Tibial artery (tissue), 4 donors: ENCODE results near the gene ALDH1L1.
A peak's percentile ranks its signal among the peaks of the same experiment; 100 is the strongest.

Source experiments
- DNase-seq, 2 donors: peaks; one replicate each; pipeline ENCODE4 v3.0.0-alpha.2; 2019
- H3K27ac ChIP-seq, 2 donors: fragments of 200-600 bp; sonication (generic) in 1 of 2; 1 replicate in 1 of 2; 2 replicates in 1 of 2; pipeline ENCODE4 v1.5.1; 2018 to 2019; ENCODE audit warnings: mild to moderate bottlenecking in 1 of 2
- H3K27me3 ChIP-seq, 2 donors: fragments of 200-600 bp; sonication (generic) in 1 of 2; one replicate each; pipeline versions ENCODE4 v1.5.1 to v1.6.0; 2016 to 2019
- H3K36me3 ChIP-seq, 3 donors: fragments of 200-600 bp; sonication (generic) in 2 of 3; one replicate each; pipeline ENCODE4 v1.5.1; 2016 to 2019; ENCODE audit warnings: mild to moderate bottlenecking in 2 of 3
- H3K4me1 ChIP-seq, 4 donors: fragments of 200-600 bp; sonication (generic) in 2 of 4; 1 replicate in 3 of 4; 2 replicates in 1 of 4; pipeline ENCODE4 v1.5.1; 2016 to 2019
- H3K4me3 ChIP-seq, 2 donors: fragments of 200-600 bp; sonication (generic) in 1 of 2; 1 replicate in 1 of 2; 2 replicates in 1 of 2; pipeline ENCODE4 v1.5.1; 2018 to 2019; ENCODE audit warnings: mild to moderate bottlenecking in 2 of 2
- H3K9me3 ChIP-seq, 3 donors: fragments of 200-600 bp; sonication (generic) in 1 of 3; one replicate each; pipeline ENCODE4 v1.5.1; 2016 to 2019
- intact Hi-C: fragments of 100-400 bp; cut with DNase I; formaldehyde crosslinking; loops from one replicate; pipeline ENCODE4 v1.15.0; 2023; ENCODE audit warnings: low total_unique reads
- TF ChIP-seq, protein P1 (sequence below), 2 experiments: fragments of 200-600 bp in 1 of 2; fragments of 450-650 bp in 1 of 2; IDR thresholded peaks; one replicate each; pipeline ENCODE4 v1.5.1; 2017 to 2019; ENCODE audit warnings: antibody characterized with exemption in 2 of 2, mild to moderate bottlenecking in 1 of 2, moderate library complexity in 1 of 2

ALDH1L1 gene

DNA sequence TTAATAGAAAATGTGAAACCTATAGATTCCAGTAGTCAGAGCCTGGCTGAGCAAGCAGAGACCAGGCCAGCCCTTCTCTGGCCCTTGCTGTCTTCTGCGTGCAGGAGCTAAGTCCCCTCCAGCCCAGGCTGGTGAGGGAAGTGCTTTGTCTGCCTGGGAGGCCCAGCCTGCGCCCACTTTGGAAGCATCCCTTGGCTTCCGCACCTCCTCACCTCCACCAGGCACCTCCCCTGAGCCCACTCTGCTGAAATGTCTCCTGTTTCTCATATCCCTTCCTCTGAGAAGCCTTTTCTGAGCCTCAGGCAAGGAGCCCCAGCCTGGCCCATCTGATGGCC is 45.3 kb downstream of the ALDH1L1 start:
- Histone ChIP-seq H3K4me1 (peaks cover 0 to 7% (median 3%) of the 10 kb centered on the region in 4 donors), H3K27me3 (peaks cover 0 to 2% of the 10 kb centered on the region in 2 donors), H3K4me3 (no peak overlapping the region), H3K36me3 (peaks cover 0 to 5% (median 0%) of the 10 kb centered on the region in 3 donors), H3K27ac (no peak overlapping the region), H3K9me3 (no peaks in the 10 kb centered on the region)
- intact Hi-C loops = loop anchor here (10.0 kb wide), 1 partner anchor 60 kb away; no protein-coding TSS in a partner anchor
- TF ChIP-seq, protein P1, sequence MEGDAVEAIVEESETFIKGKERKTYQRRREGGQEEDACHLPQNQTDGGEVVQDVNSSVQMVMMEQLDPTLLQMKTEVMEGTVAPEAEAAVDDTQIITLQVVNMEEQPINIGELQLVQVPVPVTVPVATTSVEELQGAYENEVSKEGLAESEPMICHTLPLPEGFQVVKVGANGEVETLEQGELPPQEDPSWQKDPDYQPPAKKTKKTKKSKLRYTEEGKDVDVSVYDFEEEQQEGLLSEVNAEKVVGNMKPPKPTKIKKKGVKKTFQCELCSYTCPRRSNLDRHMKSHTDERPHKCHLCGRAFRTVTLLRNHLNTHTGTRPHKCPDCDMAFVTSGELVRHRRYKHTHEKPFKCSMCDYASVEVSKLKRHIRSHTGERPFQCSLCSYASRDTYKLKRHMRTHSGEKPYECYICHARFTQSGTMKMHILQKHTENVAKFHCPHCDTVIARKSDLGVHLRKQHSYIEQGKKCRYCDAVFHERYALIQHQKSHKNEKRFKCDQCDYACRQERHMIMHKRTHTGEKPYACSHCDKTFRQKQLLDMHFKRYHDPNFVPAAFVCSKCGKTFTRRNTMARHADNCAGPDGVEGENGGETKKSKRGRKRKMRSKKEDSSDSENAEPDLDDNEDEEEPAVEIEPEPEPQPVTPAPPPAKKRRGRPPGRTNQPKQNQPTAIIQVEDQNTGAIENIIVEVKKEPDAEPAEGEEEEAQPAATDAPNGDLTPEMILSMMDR (IDR thresholded peaks at IDR 0.05) = no peak
- DNase-seq = peak in 1 of 2 donors; percentile 32

DNA sequence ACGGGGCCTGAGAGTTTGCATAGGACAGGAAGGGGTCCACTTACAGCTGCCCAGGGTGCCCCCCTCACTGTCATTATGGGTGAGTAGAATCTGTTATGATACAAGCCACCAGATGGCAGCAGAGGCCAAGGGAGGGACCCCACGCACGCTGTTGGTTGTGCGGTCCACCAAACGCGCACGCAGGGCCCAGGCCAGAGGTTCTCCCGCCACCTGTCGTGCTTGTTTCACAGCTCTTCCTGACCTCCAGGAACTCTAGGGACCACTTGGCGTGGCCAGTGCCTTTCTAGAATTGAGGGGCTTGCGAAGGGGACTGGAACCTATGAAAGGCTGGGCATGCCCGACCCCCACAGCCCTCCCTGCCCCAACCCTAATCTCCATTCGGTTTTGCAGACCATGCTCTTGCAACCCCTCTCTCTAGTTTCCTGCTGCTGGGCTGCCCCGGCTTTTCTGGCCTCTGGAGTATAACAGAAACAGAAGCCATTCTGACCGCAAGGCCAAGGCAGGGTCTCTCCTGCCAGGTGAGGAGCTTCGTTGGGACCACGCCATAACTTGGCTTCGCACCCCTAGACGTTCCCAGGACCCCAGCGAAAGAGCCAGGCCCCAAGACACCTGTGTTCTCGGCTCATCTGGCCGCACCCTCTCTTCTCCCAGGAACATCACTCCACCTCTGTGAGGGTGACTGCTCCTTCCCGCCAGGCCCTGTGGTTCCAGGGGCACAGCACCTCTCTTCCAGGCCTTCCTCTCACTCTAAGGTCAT is 46.0 kb downstream of the ALDH1L1 start:
- Histone ChIP-seq H3K27me3 (peaks cover 0 to 2% of the 10 kb centered on the region in 2 donors), H3K4me1 (peaks cover 0 to 8% (median 3%) of the 10 kb centered on the region in 4 donors), H3K4me3 (no peak overlapping the region), H3K27ac (no peak overlapping the region), H3K9me3 (no peaks in the 10 kb centered on the region), H3K36me3 (peaks cover 0 to 5% (median 0%) of the 10 kb centered on the region in 3 donors)
- intact Hi-C loops = loop anchor here (5.0 to 10.0 kb wide), 2 partner anchors 60 to 258 kb away; partner anchors contain the start of gene CFAP100
- DNase-seq = peak; percentile 61 to 74
- TF ChIP-seq, protein P1 (IDR thresholded peaks at IDR 0.05) = peak; percentile 84 to 90

DNA sequence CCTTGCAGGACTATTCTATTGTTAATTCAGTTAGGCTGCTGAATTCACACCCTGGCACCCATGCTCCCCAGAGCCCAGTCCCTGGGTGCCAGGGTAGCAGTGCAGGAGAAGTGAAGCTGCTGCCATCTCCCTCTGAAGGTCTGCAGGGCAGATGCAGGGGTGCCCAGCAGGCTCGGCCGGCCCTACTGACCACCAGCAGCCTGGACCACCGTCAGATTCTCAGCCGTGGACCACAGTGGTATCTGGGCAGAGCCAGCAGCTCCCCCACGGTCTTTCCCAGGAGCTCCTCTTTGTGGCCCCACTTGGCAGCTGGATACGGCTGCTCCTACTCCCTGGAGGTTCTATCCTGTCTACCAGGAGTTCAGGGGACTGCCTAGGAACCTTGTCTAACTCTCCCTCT is 46.8 kb downstream of the ALDH1L1 start:
- H3K36me3 ChIP-seq = peaks cover 0 to 5% (median 0%) of the 10 kb centered on the region in 3 donors

GRCh38 chr3:126132751-126133511 is 47.5 kb downstream of the ALDH1L1 start:
- peaks cover 0 to 5% (median 0%) of the 10 kb centered on the region in 3 donors for H3K36me3 ChIP-seq

More for the DNA sequence above, 46.8 kb downstream of the ALDH1L1 start:
- DNase-seq = peak; percentile 15 to 54
- TF ChIP-seq, protein P1 (IDR thresholded peaks at IDR 0.05) = no peak
- Histone ChIP-seq H3K4me3 (no peak overlapping the region), H3K9me3 (no peaks in the 10 kb centered on the region), H3K27me3 (peaks cover 0 to 2% of the 10 kb centered on the region in 2 donors), H3K27ac (no peak overlapping the region), H3K4me1 (peaks cover 0 to 13% (median 3%) of the 10 kb centered on the region in 4 donors)
- intact Hi-C loops = loop anchor here (5.0 to 10.0 kb wide), 2 partner anchors 61 to 259 kb away; partner anchors contain the start of gene CFAP100

More at GRCh38 chr3:126132751-126133511, 47.5 kb downstream of the ALDH1L1 start:
- intact Hi-C loops = loop anchor here (5.0 to 10.0 kb wide), 2 partner anchors 62 to 259 kb away; partner anchors contain the start of gene CFAP100
- H3K4me3 ChIP-seq = no peak overlapping the region
- DNase-seq = peak; percentile 10 to 51
- H3K27ac ChIP-seq = no peak overlapping the region
- peaks cover 0 to 2% of the 10 kb centered on the region in 2 donors for H3K27me3 ChIP-seq
- peaks cover 0 to 13% (median 3%) of the 10 kb centered on the region in 4 donors for H3K4me1 ChIP-seq
- TF ChIP-seq, protein P1 (IDR thresholded peaks at IDR 0.05) = no peak
- no peaks in the 10 kb centered on the region for H3K9me3 ChIP-seq
